Jurkat, Clone E6-1 (cell line): Measurements from ENCODE around the gene MRPL44.
"Not testable (repeated sequence)": the region's sequence is repeated elsewhere in the genome, so short reads cannot be mapped to it uniquely, and the experiment has no call there.

Source experiments
- DNase-seq: peaks from one replicate; pipeline ENCODE4 v3.0.0-alpha.2; 2011; ENCODE audit warnings: low read depth, low spot score
- H3K4me3 ChIP-seq: 2 replicates; pipeline ENCODE4 v1.5.1; 2011; ENCODE audit warnings: mild to moderate bottlenecking, low read length, control low read depth, moderate library complexity

MRPL44 gene

GRCh38 chr2:223934870-223935269 is 22.4 kb upstream of the MRPL44 start:
- no peak overlapping the region for H3K4me3 ChIP-seq
- DNase-seq: no peak

GRCh38 chr2:223935459-223936125 is 21.7 kb upstream of the MRPL44 start:
- no peak overlapping the region for H3K4me3 ChIP-seq
- DNase-seq: no peak

- DNase-seq: no peak
- H3K4me3 ChIP-seq: no peak overlapping the region
These were observed 20.4 kb upstream of the MRPL44 start for GRCh38 chr2:223936862-223937326.

- H3K4me3 ChIP-seq: no peak overlapping the region
- DNase-seq: no peak
These were observed 19.7 kb upstream of the MRPL44 start for GRCh38 chr2:223937535-223937934.

- not testable (repeated sequence) for H3K4me3 ChIP-seq, DNase-seq
These were observed 17.8 kb upstream of the MRPL44 start for GRCh38 chr2:223939438-223939837.

- DNase-seq: no peak
- no peak overlapping the region for H3K4me3 ChIP-seq
These were observed 15.5 kb upstream of the MRPL44 start for GRCh38 chr2:223941579-223942277.

- DNase-seq: no peak
- H3K4me3 ChIP-seq: no peak overlapping the region
These were observed 14.1 kb upstream of the MRPL44 start for GRCh38 chr2:223943135-223943534.

GRCh38 chr2:223943561-223944008 is 13.7 kb upstream of the MRPL44 start:
- DNase-seq: no peak
- H3K4me3 ChIP-seq: no peak overlapping the region

GRCh38 chr2:223944166-223944702 is 13.0 kb upstream of the MRPL44 start:
- no peak for DNase-seq
- H3K4me3 ChIP-seq: peak overlapping the region; percentile 70

GRCh38 chr2:223944703-223945531 is 12.3 kb upstream of the MRPL44 start, which contains the start of gene WDFY1:
Gene WDFY1 (minus strand): TSS chr2:223945335. CDS start chr2:223945284, 51 bp downstream.
- peak within 1 kb of the TSS; percentile 70 for H3K4me3 ChIP-seq
- DNase-seq: peak; percentile 58

GRCh38 chr2:223945755-223946154 is 11.5 kb upstream of the MRPL44 start:
- H3K4me3 ChIP-seq: peak overlapping the region; percentile 70
- DNase-seq: no peak

- no peak overlapping the region for H3K4me3 ChIP-seq
- no peak for DNase-seq
These were observed 9.5 kb upstream of the MRPL44 start for GRCh38 chr2:223947711-223948205.

- DNase-seq: no peak
- no peak overlapping the region for H3K4me3 ChIP-seq
These were observed 7.9 kb upstream of the MRPL44 start for GRCh38 chr2:223949241-223949840.

GRCh38 chr2:223950448-223951347 is 6.6 kb upstream of the MRPL44 start:
- H3K4me3 ChIP-seq: no peak overlapping the region

GRCh38 chr2:223952280-223952968 is 4.8 kb upstream of the MRPL44 start:
- DNase-seq: no peak
- H3K4me3 ChIP-seq: no peak overlapping the region

More at GRCh38 chr2:223950448-223951347, 6.6 kb upstream of the MRPL44 start:
- no peak for DNase-seq

- no peak overlapping the region for H3K4me3 ChIP-seq
- DNase-seq: no peak
These were observed 2.9 kb upstream of the MRPL44 start for GRCh38 chr2:223954401-223954800.

- no peak overlapping the region for H3K4me3 ChIP-seq
- no peak for DNase-seq
These were observed 963 bp upstream of the MRPL44 start for GRCh38 chr2:223956300-223956699.
